HG03457 (cell line): ENCODE measurements around the gene PDLIM4.

Experiments
- ATAC-seq: cut with Tn5 transposase; IDR thresholded peaks from one replicate; pipeline ENCODE4 v1.9.1; 2021; ENCODE audit warnings: moderate number of reproducible peaks; ENCODE audit not compliant: unreplicated experiment

Gene PDLIM4

GRCh38 chr5:132301344-132302271 lies 44.1 kb downstream of the PDLIM4 start:
- ATAC-seq = no peak

- ATAC-seq = no peak
Observed at GRCh38 chr5:132302413-132302812, 44.9 kb downstream of the PDLIM4 start.

GRCh38 chr5:132303589-132303988 lies 46.1 kb downstream of the PDLIM4 start:
- no peak for ATAC-seq

GRCh38 chr5:132305420-132305819 lies 47.9 kb downstream of the PDLIM4 start:
- ATAC-seq = no peak

- no peak for ATAC-seq
Observed at GRCh38 chr5:132308701-132309100, 51.2 kb downstream of the PDLIM4 start.

GRCh38 chr5:132309679-132310078 lies 52.2 kb downstream of the PDLIM4 start:
- no peak for ATAC-seq

- no peak for ATAC-seq
Observed at GRCh38 chr5:132310141-132310834, 52.8 kb downstream of the PDLIM4 start.

- no peak for ATAC-seq
Observed at GRCh38 chr5:132313366-132313765, 55.9 kb downstream of the PDLIM4 start.

GRCh38 chr5:132313961-132314432 lies 56.5 kb downstream of the PDLIM4 start:
- no peak for ATAC-seq

- ATAC-seq = no peak
Observed at GRCh38 chr5:132315529-132316067, 58.1 kb downstream of the PDLIM4 start.

- ATAC-seq = no peak
Observed at GRCh38 chr5:132319975-132320374, 62.5 kb downstream of the PDLIM4 start.

GRCh38 chr5:132321109-132321721 lies 63.7 kb downstream of the PDLIM4 start:
- no peak for ATAC-seq

- ATAC-seq = no peak
Observed at GRCh38 chr5:132322266-132322665, 64.8 kb downstream of the PDLIM4 start.
